ENCODE results near the gene GHDC. TPM values are rescaled to one million over a fixed set of nuclear protein-coding genes. Genes with fewer than 3 reads are reported as not detected.

GHDC gene
- total and polyA plus RNA-seq, 2 of the 13 experiments (the other 11 are each of a cell fraction or from before 2014, with no cell fraction given), result 15.4 to 22.5 TPM

GRCh38 chr17:42180411-42180921 is 13.8 kb downstream of the GHDC start (continued):
- no peak for TF ChIP-seq ZNF503 (CRISPR knock-in tag; IDR thresholded peaks at IDR 0.05)

- Histone ChIP-seq H3K4me2 (ENCODE audit: low read depth, low read length) (peak overlapping the region; percentile 70), H3K4me1 (ENCODE audit: insufficient read depth, low read length) (peaks cover 56% of the 10 kb centered on the region), H3K4me3 (replicated peaks in 1 of 3; ENCODE audit: insufficient read depth in 1 of 3, low read depth in 2 of 3, low read length in 3 of 3) (peak overlapping the region in 1 of 3 experiments; percentile 66; a peak in 1 of 6 replicates), H3K9me3 (ENCODE audit: low read length) (no peaks in the 10 kb centered on the region), H2AFZ (ENCODE audit: low read length) (no peak overlapping the region), H3K9ac (ENCODE audit: insufficient read depth, low read depth, low read length) (no peak overlapping the region), H4K20me1 (ENCODE audit: insufficient read depth, low read length) (peaks cover 5% of the 10 kb centered on the region), H3K79me2 (ENCODE audit: insufficient read depth, low read length) (no peaks in the 10 kb centered on the region), H3K36me3 (replicated peaks in 1 of 2; ENCODE audit: control insufficient read depth in 1 of 2, insufficient read depth in 2 of 2, low read length in 2 of 2) (no peaks in the 10 kb centered on the region), H3K27me3 (ENCODE audit: control insufficient read depth in 1 of 2, insufficient read depth in 2 of 2, low read length in 2 of 2) (peaks cover 0 to 18% of the 10 kb centered on the region in 2 experiments; a peak in 4 of 5 replicates), H3K27ac (ENCODE audit: extremely low read length, insufficient read depth, low read length) (no peak overlapping the region)
- intact Hi-C loops (cut with micrococcal nuclease; ENCODE audit: unreplicated experiment), result loop anchor here (10.0 kb wide), 1 partner anchor 65 kb away; no protein-coding TSS in a partner anchor
- in situ Hi-C loops (cut with HindIII; ENCODE audit: extremely low pct_ligation_motif_present, low pct_unique_long_range_greater_than_20kb), result no loop called here
- POLR2A ChIA-PET, result interaction anchor here (1.1 to 3.6 kb wide), 5 partner anchors 9 to 69 kb away, joined by 4 to 19 read pairs (median 6); partner anchors contain the start of gene GHDC
- DNase-seq (ENCODE audit: low spot score) (peak; percentile 47), ATAC-seq (peak; percentile 36), FAIRE-seq (peak; percentile 56)
- BruUV-seq (replicated peaks), result no TSS peak
- CTCF ChIA-PET (ENCODE audit: low intra/inter-chr PET ratio, low total read pairs), result no interaction called here
- WGBS (ENCODE audit: low lambda C conversion rate), result 21% methylated on average over 19 of the region's 20 CpGs
- TF ChIP-seq MBD4 (IDR thresholded peaks at IDR 0.05; ENCODE audit: borderline replicate concordance, low read length), result no peak
- TF ChIP-seq SYNCRIP (IDR thresholded peaks at IDR 0.05; ENCODE audit: insufficient read depth, low read depth, low read length), result no peak
- peak; percentile 79 for TF ChIP-seq RARA (CRISPR knock-in tag; IDR thresholded peaks at IDR 0.05)
- TF ChIP-seq XRCC5 (optimal IDR thresholded peaks at IDR 0.05; ENCODE audit: low read length), result peak; percentile 38
- peak; percentile 91 for TF ChIP-seq ZNF574 (CRISPR knock-in tag; IDR thresholded peaks at IDR 0.05)
- peak; percentile 96 for TF ChIP-seq SALL2 (CRISPR knock-in tag; IDR thresholded peaks at IDR 0.05)
- TF ChIP-seq ZNF704 (CRISPR knock-in tag; IDR thresholded peaks at IDR 0.05; ENCODE audit: borderline replicate concordance), result peak; percentile 78; the same call in 1 of the 2 replicates
- peak; percentile 94 for TF ChIP-seq FLYWCH1 (CRISPR knock-in tag; IDR thresholded peaks at IDR 0.05)
- TF ChIP-seq MXD4 (CRISPR knock-in tag; IDR thresholded peaks at IDR 0.05), result peak; percentile 41; the same call in 1 of the 2 replicates
- peak; percentile 59; the same call in 1 of the 2 replicates for TF ChIP-seq ZNF3 (CRISPR knock-in tag; IDR thresholded peaks at IDR 0.05)
- TF ChIP-seq ZBTB8A (CRISPR knock-in tag; IDR thresholded peaks at IDR 0.05; ENCODE audit: borderline replicate concordance, low read depth), result no peak
- TF ChIP-seq CREB1 (IDR thresholded peaks at IDR 0.05), result no peak
- TF ChIP-seq CREB1 (CRISPR knock-in tag; IDR thresholded peaks at IDR 0.05), result no peak
- TF ChIP-seq ZKSCAN8 (CRISPR knock-in tag; IDR thresholded peaks at IDR 0.05; ENCODE audit: borderline replicate concordance), result no peak
- peak; percentile 82; the same call in 1 of the 2 replicates for TF ChIP-seq FOXC1 (CRISPR knock-in tag; IDR thresholded peaks at IDR 0.05; ENCODE audit: borderline replicate concordance)
- no peak for TF ChIP-seq ATF1 (CRISPR knock-in tag; IDR thresholded peaks at IDR 0.05)
- no peak for TF ChIP-seq AKAP8 (CRISPR knock-in tag; IDR thresholded peaks at IDR 0.05)
These were observed 14.3 kb downstream of the GHDC start for GRCh38 chr17:42179911-42180410.
